ENCODE results near the gene CYSLTR2.
"Not testable (repeated sequence)": the region's sequence is repeated elsewhere in the genome, so short reads cannot be mapped to it uniquely, and the experiment has no call there.

The CYSLTR2 gene

GRCh38 chr13:48644951-48645350 is 8.8 kb upstream of the CYSLTR2 start:
- DNase-seq (ENCODE audit: low spot score), result no peak

GRCh38 chr13:48645845-48646244 is 7.9 kb upstream of the CYSLTR2 start:
- no peak for DNase-seq (ENCODE audit: low spot score)

- DNase-seq (ENCODE audit: low spot score), result no peak
These were observed 6.9 kb upstream of the CYSLTR2 start for GRCh38 chr13:48646791-48647190.

- no peak for DNase-seq (ENCODE audit: low spot score)
These were observed 6.1 kb upstream of the CYSLTR2 start for GRCh38 chr13:48647625-48648024.

- no peak for DNase-seq (ENCODE audit: low spot score)
These were observed 5.3 kb upstream of the CYSLTR2 start for GRCh38 chr13:48648446-48648845.

GRCh38 chr13:48652851-48653471 is 768 bp upstream of the CYSLTR2 start:
- no peak for DNase-seq (ENCODE audit: low spot score)

GRCh38 chr13:48654511-48654910 is 782 bp downstream of the CYSLTR2 start:
- no peak for DNase-seq (ENCODE audit: low spot score)

- DNase-seq (ENCODE audit: low spot score), result no peak
These were observed 1.6 kb downstream of the CYSLTR2 start for GRCh38 chr13:48655291-48655690.

GRCh38 chr13:48656608-48657007 is 2.9 kb downstream of the CYSLTR2 start:
- DNase-seq (ENCODE audit: low spot score), result no peak

GRCh38 chr13:48660361-48661076 is 6.8 kb downstream of the CYSLTR2 start:
- no peak for DNase-seq (ENCODE audit: low spot score)

- no peak for DNase-seq (ENCODE audit: low spot score)
These were observed 7.4 kb downstream of the CYSLTR2 start for GRCh38 chr13:48661107-48661506.

- no peak for DNase-seq (ENCODE audit: low spot score)
These were observed 8.5 kb downstream of the CYSLTR2 start for GRCh38 chr13:48662226-48662625.

GRCh38 chr13:48667136-48667535 is 13.4 kb downstream of the CYSLTR2 start:
- DNase-seq (ENCODE audit: low spot score), result no peak

- DNase-seq (ENCODE audit: low spot score), result not testable (repeated sequence)
These were observed 17.7 kb downstream of the CYSLTR2 start for GRCh38 chr13:48671421-48671820.

GRCh38 chr13:48675247-48675646 is 21.5 kb downstream of the CYSLTR2 start:
- no peak for DNase-seq (ENCODE audit: low spot score)

- DNase-seq (ENCODE audit: low spot score), result no peak
These were observed 24.6 kb downstream of the CYSLTR2 start for GRCh38 chr13:48678316-48678715.

- DNase-seq (ENCODE audit: low spot score), result no peak
These were observed 26.4 kb downstream of the CYSLTR2 start for GRCh38 chr13:48679941-48680680.

GRCh38 chr13:48680756-48681392 is 27.1 kb downstream of the CYSLTR2 start:
- no peak for DNase-seq (ENCODE audit: low spot score)

GRCh38 chr13:48681905-48682304 is 28.2 kb downstream of the CYSLTR2 start:
- no peak for DNase-seq (ENCODE audit: low spot score)

GRCh38 chr13:48682436-48682835 is 28.7 kb downstream of the CYSLTR2 start:
- no peak for DNase-seq (ENCODE audit: low spot score)

GRCh38 chr13:48686636-48687210 is 33.0 kb downstream of the CYSLTR2 start:
- no peak for DNase-seq (ENCODE audit: low spot score)

- DNase-seq (ENCODE audit: low spot score), result no peak
These were observed 33.5 kb downstream of the CYSLTR2 start for GRCh38 chr13:48687249-48687648.

All from SW480 (cell line).